Measurements from ENCODE around the gene PIK3CD. TPM values are rescaled to one million over a fixed set of nuclear protein-coding genes. Genes with fewer than 3 reads are reported as not detected.

Gene PIK3CD
- polyA plus RNA-seq, 1 donor from 2014 or later, result 4.2 TPM

GRCh38 chr1:9703165-9703509 is 51.6 kb downstream of the PIK3CD start:
- H3K4me3 ChIP-seq (ENCODE audit: low read length), result no peak overlapping the region
- H3K9me2 ChIP-seq (ENCODE audit: insufficient read depth, low read length), result no peaks in the 10 kb centered on the region
- no peaks in the 10 kb centered on the region for H3K36me3 ChIP-seq (ENCODE audit: insufficient read depth, low read length)
- no peaks in the 10 kb centered on the region for H3K27me3 ChIP-seq (ENCODE audit: insufficient read depth, low read depth, low read length)
- no peaks in the 10 kb centered on the region for H3K79me2 ChIP-seq (replicated peaks; ENCODE audit: insufficient read depth, low read length)
- H3K9ac ChIP-seq (ENCODE audit: low read length), result no peak overlapping the region
- H2AFZ ChIP-seq (ENCODE audit: low read depth, low read length), result no peak overlapping the region
- no peak overlapping the region for H3K4me2 ChIP-seq (ENCODE audit: low read length)
- H3K27ac ChIP-seq (ENCODE audit: low read length), result no peak overlapping the region
- TF ChIP-seq POLR2AphosphoS5 (IDR thresholded peaks at IDR 0.05) (no peak), CTCF (IDR thresholded peaks at IDR 0.05; ENCODE audit: poor library complexity, severe bottlenecking) (no peak), SMC3 (conservative IDR thresholded peaks at IDR 0.05; ENCODE audit: poor library complexity) (no peak), TAF1 (IDR thresholded peaks at IDR 0.05; ENCODE audit: low read depth) (no peak), RAD21 (conservative IDR thresholded peaks at IDR 0.05) (no peak), MXI1 (conservative IDR thresholded peaks at IDR 0.05; ENCODE audit: poor library complexity, severe bottlenecking) (no peak), REST (IDR thresholded peaks at IDR 0.05; ENCODE audit: borderline replicate concordance) (no peak), EZH2 (IDR thresholded peaks at IDR 0.05; ENCODE audit: borderline replicate concordance, insufficient read depth, low read length, poor library complexity, severe bottlenecking) (no peak), EP300 (conservative IDR thresholded peaks at IDR 0.05; ENCODE audit: poor library complexity, severe bottlenecking) (no peak)
- H3F3A ChIP-seq (ENCODE audit: insufficient read depth, low read length, poor library complexity, severe bottlenecking), result no peaks in the 10 kb centered on the region
- peaks cover 4% of the 10 kb centered on the region for H3K9me3 ChIP-seq (ENCODE audit: low read length)
- H4K20me1 ChIP-seq (ENCODE audit: insufficient read depth), result no peaks in the 10 kb centered on the region

GRCh38 chr1:9703681-9704080 is 52.1 kb downstream of the PIK3CD start:
- TF ChIP-seq SMC3 (conservative IDR thresholded peaks at IDR 0.05; ENCODE audit: poor library complexity) (no peak), RAD21 (conservative IDR thresholded peaks at IDR 0.05) (no peak), POLR2AphosphoS5 (IDR thresholded peaks at IDR 0.05) (no peak), CTCF (IDR thresholded peaks at IDR 0.05; ENCODE audit: poor library complexity, severe bottlenecking) (no peak), REST (IDR thresholded peaks at IDR 0.05; ENCODE audit: borderline replicate concordance) (no peak), EP300 (conservative IDR thresholded peaks at IDR 0.05; ENCODE audit: poor library complexity, severe bottlenecking) (no peak), TAF1 (IDR thresholded peaks at IDR 0.05; ENCODE audit: low read depth) (no peak), MXI1 (conservative IDR thresholded peaks at IDR 0.05; ENCODE audit: poor library complexity, severe bottlenecking) (no peak), EZH2 (IDR thresholded peaks at IDR 0.05; ENCODE audit: borderline replicate concordance, insufficient read depth, low read length, poor library complexity, severe bottlenecking) (no peak)

More at GRCh38 chr1:9703681-9704080, 52.1 kb downstream of the PIK3CD start:
- Histone ChIP-seq H3K4me3 (ENCODE audit: low read length) (no peak overlapping the region), H3K36me3 (ENCODE audit: insufficient read depth, low read length) (no peaks in the 10 kb centered on the region), H3K9ac (ENCODE audit: low read length) (no peak overlapping the region), H3K4me2 (ENCODE audit: low read length) (no peak overlapping the region), H3K9me2 (ENCODE audit: insufficient read depth, low read length) (no peaks in the 10 kb centered on the region), H4K20me1 (ENCODE audit: insufficient read depth) (no peaks in the 10 kb centered on the region), H3K9me3 (ENCODE audit: low read length) (peaks cover 4% of the 10 kb centered on the region), H3K27ac (ENCODE audit: low read length) (no peak overlapping the region), H2AFZ (ENCODE audit: low read depth, low read length) (no peak overlapping the region), H3K27me3 (ENCODE audit: insufficient read depth, low read depth, low read length) (no peaks in the 10 kb centered on the region), H3F3A (ENCODE audit: insufficient read depth, low read length, poor library complexity, severe bottlenecking) (no peaks in the 10 kb centered on the region), H3K79me2 (replicated peaks; ENCODE audit: insufficient read depth, low read length) (no peaks in the 10 kb centered on the region)
